K562 (cell line): ENCODE results near the gene POLR1B. TPM values are rescaled to one million over a fixed set of nuclear protein-coding genes. Genes with fewer than 3 reads are reported as not detected.

ENCODE experiments used
- BDP1 ChIP-seq: IDR thresholded peaks from 3 replicates; pipeline ENCODE4 v1.6.1; 2011; ENCODE audit not compliant: insufficient read length, insufficient read depth
- CEBPG ChIP-seq, 3 experiments: fragments of 200-800 bp in 1 of 3; sonication (Bioruptor generic) in 1 of 3; sonication (generic) in 1 of 3; formaldehyde crosslinking in 1 of 3; IDR thresholded peaks in 2 of 3; conservative IDR thresholded peaks in 1 of 3; 2 replicates each; pipeline versions ENCODE4 v1.6.1 to v1.8.0; 2016 to 2022; ENCODE audit warnings: missing compliant biosample characterization in 2 of 3, missing genetic modification characterization in 2 of 3, mild to moderate bottlenecking in 1 of 3, missing genetic modification reagents in 1 of 3
- CTBP1 ChIP-seq: fragments of 450-650 bp; IDR thresholded peaks from 2 replicates; pipeline ENCODE4 v1.6.1; 2016; ENCODE audit warnings: borderline replicate concordance
- EWSR1 ChIP-seq: fragments of 450-650 bp; IDR thresholded peaks from 2 replicates; pipeline ENCODE4 v1.6.1; 2018; ENCODE audit warnings: borderline replicate concordance, mild to moderate bottlenecking, low read depth, moderate library complexity; ENCODE audit not compliant: partially characterized antibody
- FOXK2 ChIP-seq, 2 experiments: fragments of 450-650 bp; IDR thresholded peaks in 1 of 2; conservative IDR thresholded peaks in 1 of 2; 2 replicates each; pipeline ENCODE4 v1.6.1; 2016; ENCODE audit warnings: low read depth in 2 of 2, mild to moderate bottlenecking in 1 of 2
- HNRNPL ChIP-seq: fragments of 200-400 bp; formaldehyde crosslinking; IDR thresholded peaks from 2 replicates; pipeline ENCODE4 v1.6.1; 2017; ENCODE audit warnings: low read depth, mild to moderate bottlenecking, low read length
- KAT7 ChIP-seq: sonication (generic); formaldehyde crosslinking; IDR thresholded peaks from 2 replicates; pipeline ENCODE4 v1.8.0; 2022; ENCODE audit warnings: missing genetic modification reagents, mild to moderate bottlenecking, borderline replicate concordance
- KAT8 ChIP-seq: fragments of 450-650 bp; IDR thresholded peaks from 2 replicates; pipeline ENCODE4 v1.6.1; 2016; ENCODE audit warnings: low read depth, mild to moderate bottlenecking
- KLF1 ChIP-seq: fragments of 450-650 bp; IDR thresholded peaks from 2 replicates; pipeline ENCODE4 v1.6.1; 2016; ENCODE audit warnings: missing genetic modification characterization, missing compliant biosample characterization
- MAX ChIP-seq: sonication (generic); formaldehyde crosslinking; IDR thresholded peaks from 2 replicates; pipeline ENCODE4 v1.9.0; 2022; ENCODE audit warnings: mild to moderate bottlenecking, missing genetic modification reagents
- MAZ ChIP-seq, 2 experiments: fragments of 450-650 bp in 1 of 2; sonication (generic) in 1 of 2; formaldehyde crosslinking; IDR thresholded peaks in 1 of 2; conservative IDR thresholded peaks in 1 of 2; 2 replicates each; pipeline versions ENCODE4 v1.4.0 to v1.5.0; 2020; ENCODE audit warnings: mild to moderate bottlenecking in 1 of 2, missing genetic modification reagents in 1 of 2
- MCM3 ChIP-seq: fragments of 450-650 bp; IDR thresholded peaks from 2 replicates; pipeline ENCODE4 v1.6.1; 2016
- MED1 ChIP-seq: sonication (generic); formaldehyde crosslinking; IDR thresholded peaks from 2 replicates; pipeline ENCODE4 v1.8.1; 2023; ENCODE audit warnings: missing genetic modification reagents, borderline replicate concordance
- SETDB1 ChIP-seq: IDR thresholded peaks from one replicate; pipeline ENCODE4 v1.6.1; 2012; ENCODE audit warnings: low read length, control low read depth, inconsistent platforms
- TCF7 ChIP-seq: sonication (generic); IDR thresholded peaks from 2 replicates; pipeline ENCODE4 v1.6.1; 2016; ENCODE audit warnings: antibody characterized with exemption, borderline replicate concordance
- YBX1 ChIP-seq: fragments of 450-650 bp; IDR thresholded peaks from 2 replicates; pipeline ENCODE4 v1.7.1; 2016; ENCODE audit warnings: mild to moderate bottlenecking
- YY1 ChIP-seq, 3 experiments: IDR thresholded peaks; 2 replicates each; pipeline ENCODE4 v1.6.1; 2011; ENCODE audit warnings: low read length in 2 of 3, mild to moderate bottlenecking in 2 of 3, moderate library complexity in 2 of 3, borderline replicate concordance in 1 of 3, control low read depth in 1 of 3, low read depth in 1 of 3; ENCODE audit not compliant: insufficient read depth in 3 of 3, insufficient replicate concordance in 2 of 3, control insufficient read depth in 1 of 3, insufficient read length in 1 of 3; ENCODE audit errors: extremely low read depth in 1 of 3
- ZBTB11 ChIP-seq, 3 experiments: fragments of 200-800 bp in 1 of 3; fragments of 250-450 bp in 1 of 3; fragments of 450-650 bp in 1 of 3; sonication (Bioruptor Pico) in 1 of 3; sonication (Bioruptor generic) in 1 of 3; formaldehyde crosslinking in 1 of 3; IDR thresholded peaks; 2 replicates each; pipeline versions ENCODE4 v1.6.1 to v1.8.0; 2016 to 2022; ENCODE audit warnings: mild to moderate bottlenecking in 2 of 3, missing genetic modification characterization in 2 of 3, missing compliant biosample characterization in 1 of 3, moderate library complexity in 1 of 3
- ZFX ChIP-seq: sonication (generic); formaldehyde crosslinking; IDR thresholded peaks from 2 replicates; pipeline ENCODE4 v1.8.0; 2022; ENCODE audit warnings: mild to moderate bottlenecking, missing genetic modification reagents, moderate library complexity
- ZNF232 ChIP-seq: sonication (generic); formaldehyde crosslinking; IDR thresholded peaks from 2 replicates; pipeline ENCODE4 v1.8.0; 2022; ENCODE audit warnings: mild to moderate bottlenecking, missing genetic modification reagents
- ZNF384 ChIP-seq: IDR thresholded peaks from 2 replicates; pipeline ENCODE4 v1.6.1; 2012; ENCODE audit warnings: low read depth, low read length, improper control_type of control experiment
- ZNF408 ChIP-seq: fragments of 250-450 bp; sonication (Bioruptor Pico); IDR thresholded peaks from 2 replicates; pipeline ENCODE4 v1.4.0; 2020; ENCODE audit warnings: low read depth, mild to moderate bottlenecking, moderate library complexity
- ZNF511 ChIP-seq: sonication (generic); formaldehyde crosslinking; IDR thresholded peaks from 2 replicates; pipeline ENCODE4 v1.8.0; 2022; ENCODE audit warnings: mild to moderate bottlenecking, missing genetic modification reagents
- ZNF644 ChIP-seq: fragments of 200-800 bp; sonication (Bioruptor generic); IDR thresholded peaks from 2 replicates; pipeline ENCODE4 v1.6.1; 2016; ENCODE audit warnings: low read depth, missing genetic modification characterization, missing compliant biosample characterization
- polyA plus RNA-seq, 8 experiments: library from polyadenylated mRNA; depleted of rRNA in 4 of 8; stranded (reverse) in 5 of 8; unstranded in 3 of 8; fragments of >200 nt; fragmentation: Nextera tagmentation in 2 of 8; fragmentation: Illumina TruSeq in 1 of 8; extraction: Ambion mirVana in 2 of 8; extraction: Trizol in 1 of 8; gene quantifications; 2 replicates each; pipeline versions ENCODE4 v1.2.1 to v1.2.3, GENCODE V29; 2011 to 2014; ENCODE audit warnings: inconsistent platforms in 1 of 8, missing spikeins in 1 of 8
- total RNA-seq, 7 experiments: library from RNA; depleted of rRNA in 6 of 7; stranded (reverse); fragments of >200 nt in 6 of 7; fragmentation: Illumina TruSeq in 2 of 7; extraction: Trizol in 2 of 7; gene quantifications; 2 replicates each; pipeline versions ENCODE4 v1.2.1 to v1.2.3, GENCODE V29; 2011 to 2021; ENCODE audit warnings: low replicate concordance in 1 of 7

Gene POLR1B
- total and polyA plus RNA-seq, 9 of the 15 experiments (the other 6 are each of a cell fraction or from before 2014, with no cell fraction given), result 19.8 to 55.1 (median 40.2) TPM

GRCh38 chr2:112626604-112627059, 84.4 kb downstream of the POLR1B start (continued):
- TF ChIP-seq MAZ (CRISPR knock-in tag; conservative IDR thresholded peaks at IDR 0.05 in 1 of 2, IDR thresholded peaks at IDR 0.05 in 1 of 2), result peak in 1 of 2 experiments; percentile 69; a peak in 2 of 4 replicates
- no peak for TF ChIP-seq ZNF511 (CRISPR knock-in tag)
- TF ChIP-seq TCF7, result no peak
- TF ChIP-seq EWSR1, result no peak
- TF ChIP-seq ZNF384, result no peak
- TF ChIP-seq MCM3, result no peak
- TF ChIP-seq KAT7 (CRISPR knock-in tag), result no peak
- no peak for TF ChIP-seq BDP1
- TF ChIP-seq ZNF644 (tag), result no peak
- 0 out of 2 replicates have a peak, but pooled peaks have one; percentile 44 for TF ChIP-seq HNRNPL
- peak; percentile 31; the same call in 1 of the 2 replicates for TF ChIP-seq MAX
- no peak for TF ChIP-seq ZBTB11 (CRISPR knock-in tag; IDR thresholded peaks at IDR 0.05)
- TF ChIP-seq MED1 (CRISPR knock-in tag), result no peak
- peak in 2 of 3 experiments; percentile 81 to 91 for TF ChIP-seq YY1 (IDR thresholded peaks at IDR 0.05; ENCODE audit: borderline replicate concordance in 1 of 3, control insufficient read depth in 1 of 3, extremely low read depth in 1 of 3, insufficient read depth in 3 of 3, insufficient read length in 1 of 3, insufficient replicate concordance in 2 of 3, low read depth in 1 of 3, low read length in 2 of 3)
- TF ChIP-seq CTBP1, result peak; percentile 73
- no peak for TF ChIP-seq KAT8
- TF ChIP-seq SETDB1, result no peak
- TF ChIP-seq KLF1 (tag), result no peak
- no peak for TF ChIP-seq ZNF408 (CRISPR knock-in tag)
- TF ChIP-seq CEBPG (CRISPR knock-in tag; IDR thresholded peaks at IDR 0.05), result no peak
- no peak for TF ChIP-seq CEBPG (tag; conservative IDR thresholded peaks at IDR 0.05 in 1 of 2, IDR thresholded peaks at IDR 0.05 in 1 of 2)
- TF ChIP-seq YBX1, result no peak
- TF ChIP-seq ZFX (CRISPR knock-in tag), result no peak
- TF ChIP-seq ZNF232 (CRISPR knock-in tag), result no peak
- no peak for TF ChIP-seq FOXK2 (conservative IDR thresholded peaks at IDR 0.05 in 1 of 2, IDR thresholded peaks at IDR 0.05 in 1 of 2; ENCODE audit: low read depth in 2 of 2)
